ENCODE data around the gene C19orf73. TPM values are rescaled to one million over a fixed set of nuclear protein-coding genes. Genes with fewer than 3 reads are reported as not detected.

Gene C19orf73
- total RNA-seq, 1 experiment from 2014 or later: 2.2 TPM

GRCh38 chr19:49130325-49130724 is 11.4 kb upstream of the C19orf73 start:
- intact Hi-C loops (cut with micrococcal nuclease): no loop called here
- Histone ChIP-seq H3K27ac (ENCODE audit: low read depth, low read length) (no peak overlapping the region; the same call in 1 of the 2 replicates), H3K9ac (ENCODE audit: low read length) (no peak overlapping the region), H4K20me1 (ENCODE audit: insufficient read depth) (no peaks in the 10 kb centered on the region), H3K4me3 (replicated peaks in 1 of 2; ENCODE audit: low read depth in 1 of 2, low read length in 2 of 2) (no peak overlapping the region), H3K9me3 (ENCODE audit: control insufficient read depth in 1 of 2, insufficient read depth in 1 of 2, low read depth in 1 of 2, low read length in 2 of 2) (no peaks in the 10 kb centered on the region), H2AFZ (ENCODE audit: low read depth, low read length, poor library complexity, severe bottlenecking) (no peak overlapping the region), H3K36me3 (ENCODE audit: control insufficient read depth in 1 of 2, insufficient read depth in 2 of 2, low read length in 2 of 2) (peaks cover 0 to 15% of the 10 kb centered on the region in 2 experiments; a peak in 2 of 4 replicates), H3K4me2 (ENCODE audit: low read length) (no peak overlapping the region), H3K27me3 (ENCODE audit: insufficient read depth, low read length) (no peaks in the 10 kb centered on the region), H3K4me1 (ENCODE audit: control insufficient read depth in 1 of 2, insufficient read depth in 2 of 2, low read length in 2 of 2) (peaks cover 12 to 28% of the 10 kb centered on the region in 2 experiments), H3K79me2 (ENCODE audit: insufficient read depth, low read length) (no peaks in the 10 kb centered on the region), H3K9me2 (ENCODE audit: insufficient read depth) (no peaks in the 10 kb centered on the region)
- TF ChIP-seq, protein P1, sequence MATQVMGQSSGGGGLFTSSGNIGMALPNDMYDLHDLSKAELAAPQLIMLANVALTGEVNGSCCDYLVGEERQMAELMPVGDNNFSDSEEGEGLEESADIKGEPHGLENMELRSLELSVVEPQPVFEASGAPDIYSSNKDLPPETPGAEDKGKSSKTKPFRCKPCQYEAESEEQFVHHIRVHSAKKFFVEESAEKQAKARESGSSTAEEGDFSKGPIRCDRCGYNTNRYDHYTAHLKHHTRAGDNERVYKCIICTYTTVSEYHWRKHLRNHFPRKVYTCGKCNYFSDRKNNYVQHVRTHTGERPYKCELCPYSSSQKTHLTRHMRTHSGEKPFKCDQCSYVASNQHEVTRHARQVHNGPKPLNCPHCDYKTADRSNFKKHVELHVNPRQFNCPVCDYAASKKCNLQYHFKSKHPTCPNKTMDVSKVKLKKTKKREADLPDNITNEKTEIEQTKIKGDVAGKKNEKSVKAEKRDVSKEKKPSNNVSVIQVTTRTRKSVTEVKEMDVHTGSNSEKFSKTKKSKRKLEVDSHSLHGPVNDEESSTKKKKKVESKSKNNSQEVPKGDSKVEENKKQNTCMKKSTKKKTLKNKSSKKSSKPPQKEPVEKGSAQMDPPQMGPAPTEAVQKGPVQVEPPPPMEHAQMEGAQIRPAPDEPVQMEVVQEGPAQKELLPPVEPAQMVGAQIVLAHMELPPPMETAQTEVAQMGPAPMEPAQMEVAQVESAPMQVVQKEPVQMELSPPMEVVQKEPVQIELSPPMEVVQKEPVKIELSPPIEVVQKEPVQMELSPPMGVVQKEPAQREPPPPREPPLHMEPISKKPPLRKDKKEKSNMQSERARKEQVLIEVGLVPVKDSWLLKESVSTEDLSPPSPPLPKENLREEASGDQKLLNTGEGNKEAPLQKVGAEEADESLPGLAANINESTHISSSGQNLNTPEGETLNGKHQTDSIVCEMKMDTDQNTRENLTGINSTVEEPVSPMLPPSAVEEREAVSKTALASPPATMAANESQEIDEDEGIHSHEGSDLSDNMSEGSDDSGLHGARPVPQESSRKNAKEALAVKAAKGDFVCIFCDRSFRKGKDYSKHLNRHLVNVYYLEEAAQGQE (IDR thresholded peaks at IDR 0.05; ENCODE audit: low read depth): no peak
- TF ChIP-seq, protein P2, sequence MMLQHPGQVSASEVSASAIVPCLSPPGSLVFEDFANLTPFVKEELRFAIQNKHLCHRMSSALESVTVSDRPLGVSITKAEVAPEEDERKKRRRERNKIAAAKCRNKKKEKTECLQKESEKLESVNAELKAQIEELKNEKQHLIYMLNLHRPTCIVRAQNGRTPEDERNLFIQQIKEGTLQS (IDR thresholded peaks at IDR 0.05): no peak
- TF ChIP-seq EZH2phosphoT487 (IDR thresholded peaks at IDR 0.05; ENCODE audit: borderline replicate concordance) (no peak), ZFX (IDR thresholded peaks at IDR 0.05) (no peak), SP1 (IDR thresholded peaks at IDR 0.05; ENCODE audit: low read depth) (no peak), FOSL1 (IDR thresholded peaks at IDR 0.05; ENCODE audit: low read depth) (no peak), RAD21 (IDR thresholded peaks at IDR 0.05; ENCODE audit: low read depth) (no peak)
- POLR2A ChIA-PET: no interaction called here
- no TSS peak for BruUV-seq (replicated peaks)
- CTCF ChIA-PET: interaction anchor here (1.7 kb wide), 1 partner anchor 16 kb away, joined by 6 read pairs; no protein-coding TSS in a partner anchor
- no peak for DNase-seq (ENCODE audit: low read depth, low spot score)
- ATAC-seq: no peak
- RAD21 ChIA-PET (ENCODE audit: low non-redundant PET in 1 of 2, low total read pairs in 2 of 2, uncharacterized antibody in 2 of 2, unreplicated experiment in 2 of 2): no interaction called here
